GM18498 (cell line): ENCODE data around the gene DPP10.

Experiments
- ATAC-seq: cut with Tn5 transposase; IDR thresholded peaks from one replicate; pipeline ENCODE4 v1.9.1; 2021; ENCODE audit warnings: mild to moderate bottlenecking, moderate library complexity; ENCODE audit not compliant: unreplicated experiment

Gene DPP10

DNA sequence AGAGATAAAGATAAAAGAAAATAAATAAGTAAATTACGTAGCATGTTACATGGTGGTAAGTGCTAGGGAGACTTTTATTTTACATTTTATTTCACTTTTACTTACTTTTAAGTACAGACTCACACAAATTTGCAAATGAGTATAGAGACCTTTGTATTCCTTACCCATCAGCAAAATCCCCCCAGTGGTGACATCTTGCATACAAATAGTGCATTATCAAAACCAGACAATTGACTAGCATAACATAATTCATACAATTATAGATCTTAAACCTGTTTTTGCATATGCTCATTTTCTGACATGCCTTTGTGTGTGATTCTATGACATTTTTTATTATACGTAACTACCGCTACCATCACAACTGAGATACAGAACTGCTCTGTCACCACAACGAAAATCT is 1099.4 kb downstream of the DPP10 start:
- ATAC-seq = no peak

DNA sequence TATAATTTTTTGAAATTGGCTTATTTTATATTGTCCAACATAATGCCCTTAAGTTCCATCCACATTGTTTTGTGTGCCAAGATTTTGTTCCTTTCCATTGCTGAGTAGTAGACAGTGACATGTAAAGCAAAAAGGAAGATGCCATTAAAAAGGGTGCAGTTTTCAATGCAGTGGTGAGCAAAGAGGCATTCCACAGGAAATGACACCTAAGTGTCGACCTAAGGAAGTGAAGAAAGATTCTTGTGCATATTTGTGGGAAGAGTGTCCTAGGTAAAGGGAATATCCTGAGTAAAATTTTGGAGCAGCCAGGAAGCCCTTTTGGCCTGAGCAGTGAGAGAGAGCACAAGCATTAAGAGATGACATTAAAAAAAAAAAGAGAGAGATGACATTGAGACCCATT is 1099.9 kb downstream of the DPP10 start:
- no peak for ATAC-seq

- no peak for ATAC-seq
Measured at GRCh38 chr2:115543024-115543423, 1100.6 kb downstream of the DPP10 start.

GRCh38 chr2:115543461-115543860 is 1101.0 kb downstream of the DPP10 start:
- ATAC-seq = no peak

GRCh38 chr2:115549611-115550130 is 1107.2 kb downstream of the DPP10 start:
- ATAC-seq = no peak

GRCh38 chr2:115552726-115553125 is 1110.3 kb downstream of the DPP10 start:
- ATAC-seq = no peak

DNA sequence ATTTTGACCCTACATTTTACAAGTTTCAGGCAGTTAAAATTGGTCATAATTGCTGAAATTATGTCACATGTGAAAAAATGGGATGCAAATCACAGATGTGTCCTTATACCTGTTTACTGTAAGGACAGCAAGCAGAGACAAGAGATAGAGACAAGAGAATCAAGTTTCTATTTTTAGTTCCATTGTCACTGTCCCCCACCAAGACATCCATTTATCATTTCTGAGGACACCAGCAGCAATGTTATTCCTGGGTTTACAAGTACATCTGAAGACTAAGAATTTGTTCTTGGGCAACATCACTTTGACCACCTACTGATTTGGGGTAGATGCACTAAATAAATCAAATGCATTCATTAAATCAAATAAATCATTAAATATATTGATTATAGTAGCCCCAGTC is 1111.7 kb downstream of the DPP10 start:
- no peak for ATAC-seq

DNA sequence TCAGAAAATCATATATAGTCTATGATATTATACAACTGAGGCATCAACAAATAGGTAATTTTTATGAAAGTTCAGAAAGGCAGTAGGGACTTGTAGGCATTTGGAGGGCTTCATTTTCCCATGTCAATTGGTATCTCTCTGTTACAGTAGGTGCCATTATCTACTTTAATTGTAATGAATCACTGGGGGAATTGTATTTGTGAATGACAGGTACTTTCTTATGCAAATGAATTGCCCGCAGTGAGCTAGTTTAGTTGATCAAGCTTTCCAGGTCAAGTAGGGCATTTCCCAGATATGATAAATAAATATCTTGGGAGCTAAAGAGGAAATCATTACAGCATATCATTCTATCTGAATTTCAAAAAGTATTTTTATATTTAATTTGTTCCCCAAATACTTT is 1116.3 kb downstream of the DPP10 start:
- no peak for ATAC-seq

DNA sequence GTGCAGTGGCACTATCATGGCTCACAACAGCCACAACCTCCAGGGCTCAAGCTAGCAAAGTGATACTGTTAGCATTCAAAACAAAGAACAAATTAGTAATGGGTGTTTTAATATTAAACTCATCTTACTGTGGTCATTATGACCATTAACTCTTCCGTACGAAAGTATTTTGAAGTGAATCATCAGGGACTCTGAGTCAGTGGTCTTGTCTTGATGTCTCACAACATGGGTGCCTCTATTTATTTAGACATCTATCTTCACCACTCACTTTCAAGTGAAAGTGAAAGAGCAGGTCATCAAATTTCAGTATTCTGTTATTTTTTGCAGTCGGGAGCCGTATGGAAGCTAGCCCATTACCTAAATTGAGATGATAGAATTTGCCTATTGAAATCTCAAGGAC is 1118.2 kb downstream of the DPP10 start:
- ATAC-seq = no peak

- ATAC-seq = no peak
Measured at GRCh38 chr2:115568643-115569042, 1126.2 kb downstream of the DPP10 start.

GRCh38 chr2:115569547-115569946 is 1127.1 kb downstream of the DPP10 start:
- no peak for ATAC-seq

DNA sequence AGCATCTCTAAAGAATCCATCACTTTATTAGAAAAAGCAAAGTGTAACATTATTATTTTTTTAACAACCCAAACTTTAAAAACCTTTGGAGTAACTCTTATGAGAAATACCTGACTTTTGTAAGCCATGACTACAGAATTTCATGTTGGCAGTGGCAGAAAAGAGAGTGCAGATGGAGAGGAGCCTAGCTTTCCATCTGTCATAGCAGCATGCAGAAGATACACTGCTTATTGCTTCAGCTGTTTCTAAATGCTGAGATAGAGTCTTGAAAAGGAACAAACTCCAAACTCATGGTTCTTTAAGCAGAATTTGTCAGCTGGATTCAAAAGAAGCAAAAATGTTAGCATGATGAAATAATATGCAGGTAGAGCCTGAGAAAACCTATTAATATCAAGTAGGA is 1130.3 kb downstream of the DPP10 start:
- ATAC-seq = no peak

GRCh38 chr2:115573756-115574155 is 1131.3 kb downstream of the DPP10 start:
- ATAC-seq = no peak

DNA sequence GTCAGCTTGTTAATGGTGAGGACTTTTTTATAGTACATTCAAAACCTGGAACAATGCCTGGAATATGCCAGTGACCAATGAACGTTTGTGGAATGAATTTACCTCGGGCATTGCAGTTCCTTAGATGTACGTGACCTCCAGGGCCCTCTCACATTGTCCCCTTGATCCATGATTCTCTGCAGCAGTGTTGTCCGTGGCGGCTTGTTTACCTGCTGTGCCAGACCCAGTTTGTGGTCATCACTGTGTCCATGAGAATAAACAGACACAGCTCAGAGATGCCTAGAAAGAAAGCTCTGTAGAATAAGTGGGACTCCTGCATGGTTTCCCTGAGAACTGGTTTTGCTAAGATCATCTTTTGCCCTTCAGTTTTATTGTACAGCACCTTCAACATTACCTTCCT is 1132.2 kb downstream of the DPP10 start:
- ATAC-seq = no peak

GRCh38 chr2:115580784-115581183 is 1138.3 kb downstream of the DPP10 start:
- no peak for ATAC-seq

DNA sequence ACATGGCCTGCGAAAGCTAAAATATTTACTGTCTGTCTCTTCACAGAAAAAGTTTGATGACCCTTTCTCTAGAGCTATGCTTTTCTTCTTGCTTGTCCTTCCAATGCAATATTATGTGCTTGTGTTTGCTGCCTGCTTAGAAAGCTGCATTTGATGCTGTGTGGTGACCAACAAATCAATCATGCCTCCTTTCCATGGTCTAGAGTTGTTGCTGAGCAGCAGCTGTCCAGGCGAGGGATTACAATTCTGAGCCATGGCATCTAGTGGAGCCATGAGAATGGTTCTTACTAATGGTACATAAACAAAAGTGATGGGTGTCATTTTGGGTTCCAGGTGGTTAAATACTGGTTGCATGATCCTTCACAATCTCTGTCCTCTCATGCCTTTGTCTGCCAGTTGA is 1142.1 kb downstream of the DPP10 start:
- no peak for ATAC-seq

DNA sequence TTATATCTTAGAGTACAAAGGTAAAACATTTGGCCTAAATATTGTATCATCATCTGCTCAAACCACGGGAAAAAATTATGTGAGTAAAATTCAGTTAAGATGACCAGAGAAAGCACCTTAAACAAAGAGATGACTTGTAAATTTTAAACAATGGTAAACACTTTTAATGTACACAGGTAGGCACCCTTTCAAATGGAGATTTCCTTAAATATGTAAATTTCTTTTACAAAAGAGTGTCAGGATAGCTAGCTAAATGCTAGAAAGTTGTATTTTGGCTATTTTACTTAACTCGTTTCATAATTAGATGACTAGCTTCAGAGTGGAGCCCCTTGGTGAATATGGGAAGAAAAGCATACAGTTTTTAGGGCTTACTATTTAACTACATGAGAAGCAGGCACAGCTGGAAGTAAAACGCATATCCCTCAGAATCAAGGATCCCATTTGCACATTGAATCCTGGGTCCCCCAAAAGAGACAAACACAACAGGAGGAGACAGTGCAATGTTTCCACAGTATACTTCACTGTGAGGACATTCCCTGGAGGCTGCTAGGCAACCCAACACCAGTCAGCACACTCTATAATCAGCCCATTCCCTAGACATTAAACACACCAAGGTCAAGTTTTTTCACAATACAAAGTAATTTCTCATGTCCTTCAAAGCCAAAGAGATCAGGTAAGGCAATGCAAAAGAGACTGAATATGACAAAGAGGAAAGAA is 1154.4 kb downstream of the DPP10 start:
- ATAC-seq = no peak

- ATAC-seq = no peak
Measured at GRCh38 chr2:115603285-115603684, 1160.8 kb downstream of the DPP10 start.

- no peak for ATAC-seq
Measured at GRCh38 chr2:115606350-115606749, 1163.9 kb downstream of the DPP10 start.

DNA sequence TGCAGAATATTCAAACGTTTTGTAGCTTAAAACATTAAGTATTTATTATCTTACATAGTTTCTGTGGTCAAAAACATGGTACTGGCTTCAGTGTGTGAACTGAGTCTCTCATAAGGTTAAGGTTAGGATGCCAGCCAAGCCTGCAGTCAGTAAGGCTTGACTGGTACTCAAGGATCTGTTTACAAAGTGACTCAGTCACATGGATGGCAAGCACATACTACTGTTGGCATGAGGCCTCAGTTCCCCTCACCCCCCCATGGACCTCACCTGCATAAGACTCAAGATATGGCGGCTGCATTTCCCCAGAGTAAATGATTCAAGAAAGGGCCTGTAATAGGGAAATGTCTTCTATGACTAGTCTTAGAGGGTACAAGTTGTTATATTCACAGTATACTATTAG is 1167.5 kb downstream of the DPP10 start:
- no peak for ATAC-seq

- no peak for ATAC-seq
Measured at GRCh38 chr2:115610888-115611287, 1168.4 kb downstream of the DPP10 start.

- ATAC-seq = no peak
Measured at GRCh38 chr2:115624332-115624731, 1181.9 kb downstream of the DPP10 start.

DNA sequence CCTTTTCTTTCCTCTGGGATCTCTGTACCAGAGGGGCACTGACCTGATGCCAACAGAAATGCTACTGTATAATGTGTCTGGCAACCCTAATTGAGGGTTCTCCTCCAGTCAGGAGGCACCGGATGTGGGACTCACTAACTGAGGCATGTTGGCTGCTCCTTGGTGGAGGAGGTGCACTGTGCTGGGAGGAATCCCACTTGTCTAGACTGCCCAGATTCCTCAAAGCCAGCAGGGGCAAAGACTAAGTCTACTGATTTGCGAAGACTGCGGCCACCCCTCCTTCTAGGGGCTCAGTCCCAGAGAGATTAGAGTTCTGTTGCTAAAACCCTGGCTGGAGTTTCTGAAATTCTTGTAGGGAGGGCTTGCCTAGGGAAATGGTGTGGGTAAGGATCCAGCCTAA is 1192.1 kb downstream of the DPP10 start:
- no peak for ATAC-seq
